ENCODE data around the gene LYST. TPM values are rescaled to one million over a fixed set of nuclear protein-coding genes. Genes with fewer than 3 reads are reported as not detected.
"Not testable (repeated sequence)": the region's sequence is repeated elsewhere in the genome, so short reads cannot be mapped to it uniquely, and the experiment has no call there.

The LYST gene
- total RNA-seq, 1 donor from 2014 or later, result 24.5 TPM

- no peaks in the 10 kb centered on the region for H3K9me3 ChIP-seq (ENCODE audit: control insufficient read depth in 3 of 3, low read length in 3 of 3)
- no peak overlapping the region for H3K27ac ChIP-seq (ENCODE audit: low read depth, low read length)
- H3K36me3 ChIP-seq (ENCODE audit: control insufficient read depth in 3 of 3, insufficient read depth in 3 of 3, low read length in 3 of 3), result no peaks in the 10 kb centered on the region
- no peaks in the 10 kb centered on the region for H3K4me1 ChIP-seq (ENCODE audit: control insufficient read depth in 3 of 3, insufficient read depth in 3 of 3, low read length in 3 of 3)
- H3K9ac ChIP-seq (ENCODE audit: low read depth in 1 of 3, low read length in 3 of 3), result no peak overlapping the region
- no peak overlapping the region for H3K4me3 ChIP-seq (ENCODE audit: low read length in 3 of 3)
- no peaks in the 10 kb centered on the region for H3K27me3 ChIP-seq (ENCODE audit: control insufficient read depth in 3 of 3, insufficient read depth in 3 of 3, low read length in 3 of 3)
Measured at GRCh38 chr1:235907187-235907896, 40.6 kb upstream of the LYST start.

GRCh38 chr1:235906436-235906835 is 39.7 kb upstream of the LYST start:
- H3K4me1 ChIP-seq (ENCODE audit: control insufficient read depth in 3 of 3, insufficient read depth in 3 of 3, low read length in 3 of 3), result no peaks in the 10 kb centered on the region
- no peaks in the 10 kb centered on the region for H3K36me3 ChIP-seq (ENCODE audit: control insufficient read depth in 3 of 3, insufficient read depth in 3 of 3, low read length in 3 of 3)
- H3K27me3 ChIP-seq (ENCODE audit: control insufficient read depth in 3 of 3, insufficient read depth in 3 of 3, low read length in 3 of 3), result no peaks in the 10 kb centered on the region
- H3K27ac ChIP-seq (ENCODE audit: low read depth, low read length), result no peak overlapping the region
- H3K9me3 ChIP-seq (ENCODE audit: control insufficient read depth in 3 of 3, low read length in 3 of 3), result no peaks in the 10 kb centered on the region
- H3K9ac ChIP-seq (ENCODE audit: low read depth in 1 of 3, low read length in 3 of 3), result no peak overlapping the region
- no peak overlapping the region for H3K4me3 ChIP-seq (ENCODE audit: low read length in 3 of 3)

GRCh38 chr1:235903809-235904208 is 37.1 kb upstream of the LYST start:
- not testable (repeated sequence) for H3K27ac ChIP-seq (ENCODE audit: low read depth, low read length); H3K9ac ChIP-seq (ENCODE audit: low read depth in 1 of 3, low read length in 3 of 3); H3K36me3 ChIP-seq (ENCODE audit: control insufficient read depth in 3 of 3, insufficient read depth in 3 of 3, low read length in 3 of 3); H3K4me1 ChIP-seq (ENCODE audit: control insufficient read depth in 3 of 3, insufficient read depth in 3 of 3, low read length in 3 of 3); H3K27me3 ChIP-seq (ENCODE audit: control insufficient read depth in 3 of 3, insufficient read depth in 3 of 3, low read length in 3 of 3); H3K4me3 ChIP-seq (ENCODE audit: low read length in 3 of 3); H3K9me3 ChIP-seq (ENCODE audit: control insufficient read depth in 3 of 3, low read length in 3 of 3)

DNA sequence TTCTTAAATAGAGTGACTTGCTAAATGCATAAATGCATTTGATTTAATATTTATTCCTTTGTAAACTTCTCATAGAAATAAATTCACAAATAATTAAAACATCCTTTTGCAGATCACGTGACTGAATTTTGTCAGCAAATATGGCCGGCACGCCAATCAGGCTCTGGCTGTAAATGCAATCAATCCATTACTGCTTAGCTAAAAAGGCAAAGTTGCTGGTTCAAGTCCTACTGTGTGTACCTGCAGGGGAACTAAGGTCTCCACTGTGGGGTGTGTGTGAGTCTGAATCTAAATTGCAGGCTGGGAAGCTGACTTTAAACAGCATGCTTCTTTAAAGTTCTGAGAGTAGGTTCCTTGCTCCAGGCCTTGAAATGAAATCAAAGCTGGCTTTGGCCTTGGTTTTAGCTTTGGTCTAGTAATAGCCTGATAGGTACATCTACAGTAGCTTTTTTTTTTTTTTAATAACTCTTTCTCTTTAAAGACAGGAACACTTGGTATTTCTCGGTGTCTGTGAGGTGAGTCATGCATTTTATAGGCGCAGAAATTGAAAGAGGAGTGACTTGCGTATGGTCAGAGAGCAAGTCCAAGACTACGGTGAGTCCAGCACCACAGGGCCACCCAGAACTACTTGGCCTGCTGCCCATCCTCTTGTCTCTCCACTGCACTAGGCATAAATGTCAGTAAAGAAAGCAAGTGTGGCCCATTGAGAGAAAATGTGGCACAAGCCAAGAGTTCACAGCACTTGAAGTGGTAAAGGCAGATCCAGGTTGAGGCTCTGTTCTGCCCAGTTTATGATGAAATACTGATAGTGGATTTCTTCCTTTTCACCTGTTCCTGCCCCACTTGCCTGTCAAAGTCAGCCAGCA is 36.2 kb upstream of the LYST start:
- H3K27ac ChIP-seq (ENCODE audit: low read depth, low read length), result no peak overlapping the region
- H3K4me3 ChIP-seq (ENCODE audit: low read length in 3 of 3), result no peak overlapping the region
- H3K9me3 ChIP-seq (ENCODE audit: control insufficient read depth in 3 of 3, low read length in 3 of 3), result no peaks in the 10 kb centered on the region
- no peaks in the 10 kb centered on the region for H3K27me3 ChIP-seq (ENCODE audit: control insufficient read depth in 3 of 3, insufficient read depth in 3 of 3, low read length in 3 of 3)
- H3K36me3 ChIP-seq (ENCODE audit: control insufficient read depth in 3 of 3, insufficient read depth in 3 of 3, low read length in 3 of 3), result no peaks in the 10 kb centered on the region
- H3K4me1 ChIP-seq (ENCODE audit: control insufficient read depth in 3 of 3, insufficient read depth in 3 of 3, low read length in 3 of 3), result no peaks in the 10 kb centered on the region
- H3K9ac ChIP-seq (ENCODE audit: low read depth in 1 of 3, low read length in 3 of 3), result no peak overlapping the region

DNA sequence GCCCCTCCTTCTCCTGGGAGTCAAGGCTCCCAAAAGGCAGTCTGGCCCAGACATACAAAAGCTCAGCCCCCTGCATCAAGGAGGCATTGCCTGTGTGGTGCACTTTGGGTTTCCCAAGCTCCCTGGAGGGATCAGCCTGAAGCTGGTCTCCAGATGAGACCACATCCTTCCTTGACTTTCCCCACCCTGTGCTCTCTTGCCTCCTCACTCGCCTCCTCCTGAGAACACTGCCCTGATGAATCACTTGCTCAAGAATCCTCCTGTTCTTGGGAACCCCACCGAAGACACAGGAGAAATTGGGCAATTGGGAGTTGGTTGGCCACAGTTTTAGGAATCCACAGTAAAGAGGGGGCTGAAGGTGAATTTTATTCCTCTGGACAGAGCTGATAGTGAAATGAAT is 34.8 kb upstream of the LYST start:
- Histone ChIP-seq H3K27me3 (ENCODE audit: control insufficient read depth in 3 of 3, insufficient read depth in 3 of 3, low read length in 3 of 3) (no peaks in the 10 kb centered on the region), H3K4me3 (ENCODE audit: low read length in 3 of 3) (no peak overlapping the region), H3K36me3 (ENCODE audit: control insufficient read depth in 3 of 3, insufficient read depth in 3 of 3, low read length in 3 of 3) (no peaks in the 10 kb centered on the region), H3K9me3 (ENCODE audit: control insufficient read depth in 3 of 3, low read length in 3 of 3) (no peaks in the 10 kb centered on the region), H3K9ac (ENCODE audit: low read depth in 1 of 3, low read length in 3 of 3) (no peak overlapping the region), H3K4me1 (ENCODE audit: control insufficient read depth in 3 of 3, insufficient read depth in 3 of 3, low read length in 3 of 3) (no peaks in the 10 kb centered on the region), H3K27ac (ENCODE audit: low read depth, low read length) (no peak overlapping the region)

DNA sequence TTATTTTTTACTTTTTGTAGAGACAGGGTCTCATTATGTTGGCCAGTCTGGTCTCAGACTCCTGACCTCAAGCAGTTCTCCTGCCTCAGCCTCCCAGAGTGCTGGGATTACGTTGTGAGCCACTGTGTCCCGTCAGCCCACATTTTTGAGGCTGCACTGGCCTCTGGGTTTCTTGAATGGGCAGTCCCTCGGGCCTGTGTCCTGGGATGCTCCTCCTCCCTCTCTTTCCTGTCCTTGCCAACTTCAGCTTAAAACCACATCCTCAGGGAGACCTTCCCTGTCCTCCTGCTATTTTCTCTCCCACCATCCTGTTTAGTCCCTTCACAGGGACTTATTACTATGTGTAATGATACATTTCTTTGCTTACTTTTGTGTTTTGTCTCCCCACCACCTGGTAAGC is 31.4 kb upstream of the LYST start:
- H3K36me3 ChIP-seq (ENCODE audit: control insufficient read depth in 3 of 3, insufficient read depth in 3 of 3, low read length in 3 of 3), result no peaks in the 10 kb centered on the region
- H3K4me3 ChIP-seq (ENCODE audit: low read length in 3 of 3), result no peak overlapping the region
- H3K4me1 ChIP-seq (ENCODE audit: control insufficient read depth in 3 of 3, insufficient read depth in 3 of 3, low read length in 3 of 3), result no peaks in the 10 kb centered on the region
- H3K27me3 ChIP-seq (ENCODE audit: control insufficient read depth in 3 of 3, insufficient read depth in 3 of 3, low read length in 3 of 3), result no peaks in the 10 kb centered on the region
- H3K9ac ChIP-seq (ENCODE audit: low read depth in 1 of 3, low read length in 3 of 3), result no peak overlapping the region
- H3K27ac ChIP-seq (ENCODE audit: low read depth, low read length), result no peak overlapping the region
- no peaks in the 10 kb centered on the region for H3K9me3 ChIP-seq (ENCODE audit: control insufficient read depth in 3 of 3, low read length in 3 of 3)

DNA sequence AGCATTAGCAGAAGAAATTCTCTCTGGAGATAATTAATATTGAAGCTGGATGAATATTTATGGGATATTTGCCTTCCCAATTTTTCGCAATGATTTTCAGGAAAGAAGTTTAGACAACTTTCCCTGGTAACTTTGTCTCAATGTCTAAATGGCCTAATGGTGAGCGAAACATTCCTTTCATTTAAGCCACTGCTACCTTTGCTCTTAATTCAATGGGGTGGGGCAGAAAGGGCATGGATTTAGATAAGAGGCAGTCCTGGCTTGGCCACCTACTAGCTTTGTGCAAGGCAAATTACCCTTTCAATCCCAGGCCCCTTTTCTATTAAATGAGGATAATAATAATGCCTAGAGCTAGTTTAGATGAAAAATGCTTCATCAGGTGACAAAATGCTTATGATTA is 27.1 kb upstream of the LYST start:
- H3K36me3 ChIP-seq (ENCODE audit: control insufficient read depth in 3 of 3, insufficient read depth in 3 of 3, low read length in 3 of 3), result no peaks in the 10 kb centered on the region
- no peak overlapping the region for H3K9ac ChIP-seq (ENCODE audit: low read depth in 1 of 3, low read length in 3 of 3)
- H3K9me3 ChIP-seq (ENCODE audit: control insufficient read depth in 3 of 3, low read length in 3 of 3), result no peaks in the 10 kb centered on the region
- H3K4me1 ChIP-seq (ENCODE audit: control insufficient read depth in 3 of 3, insufficient read depth in 3 of 3, low read length in 3 of 3), result no peaks in the 10 kb centered on the region
- no peaks in the 10 kb centered on the region for H3K27me3 ChIP-seq (ENCODE audit: control insufficient read depth in 3 of 3, insufficient read depth in 3 of 3, low read length in 3 of 3)
- no peak overlapping the region for H3K4me3 ChIP-seq (ENCODE audit: low read length in 3 of 3)
- no peak overlapping the region for H3K27ac ChIP-seq (ENCODE audit: low read depth, low read length)

- Histone ChIP-seq H3K9me3 (ENCODE audit: control insufficient read depth in 3 of 3, low read length in 3 of 3) (no peaks in the 10 kb centered on the region), H3K9ac (ENCODE audit: low read depth in 1 of 3, low read length in 3 of 3) (no peak overlapping the region), H3K4me1 (ENCODE audit: control insufficient read depth in 3 of 3, insufficient read depth in 3 of 3, low read length in 3 of 3) (no peaks in the 10 kb centered on the region), H3K27ac (ENCODE audit: low read depth, low read length) (no peak overlapping the region), H3K4me3 (ENCODE audit: low read length in 3 of 3) (no peak overlapping the region), H3K36me3 (ENCODE audit: control insufficient read depth in 3 of 3, insufficient read depth in 3 of 3, low read length in 3 of 3) (no peaks in the 10 kb centered on the region), H3K27me3 (ENCODE audit: control insufficient read depth in 3 of 3, insufficient read depth in 3 of 3, low read length in 3 of 3) (no peaks in the 10 kb centered on the region)
Measured at GRCh38 chr1:235892734-235893413, 26.2 kb upstream of the LYST start.

DNA sequence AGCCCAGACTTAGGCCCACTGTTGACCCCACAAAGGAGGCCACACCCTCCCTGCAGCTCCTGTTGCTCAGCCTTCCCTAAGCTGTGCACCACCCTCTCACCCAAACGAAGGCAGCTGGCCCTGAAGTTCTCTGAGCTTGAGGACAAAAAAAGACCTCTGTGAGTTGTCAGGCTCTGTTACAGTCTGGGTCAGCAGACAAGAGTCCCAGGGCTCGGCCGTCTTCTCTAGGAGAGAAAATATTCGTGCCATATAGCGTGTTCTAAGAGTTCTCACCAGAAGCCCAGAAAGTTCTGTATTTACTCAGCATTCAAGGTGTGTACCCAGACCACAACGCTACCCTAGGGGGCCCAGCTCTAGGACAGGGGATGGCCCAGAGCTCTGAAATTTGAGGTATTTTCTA is 25.5 kb upstream of the LYST start:
- Histone ChIP-seq H3K27me3 (ENCODE audit: control insufficient read depth in 3 of 3, insufficient read depth in 3 of 3, low read length in 3 of 3) (no peaks in the 10 kb centered on the region), H3K9me3 (ENCODE audit: control insufficient read depth in 3 of 3, low read length in 3 of 3) (no peaks in the 10 kb centered on the region), H3K4me1 (ENCODE audit: control insufficient read depth in 3 of 3, insufficient read depth in 3 of 3, low read length in 3 of 3) (no peaks in the 10 kb centered on the region), H3K4me3 (ENCODE audit: low read length in 3 of 3) (no peak overlapping the region), H3K36me3 (ENCODE audit: control insufficient read depth in 3 of 3, insufficient read depth in 3 of 3, low read length in 3 of 3) (no peaks in the 10 kb centered on the region), H3K9ac (ENCODE audit: low read depth in 1 of 3, low read length in 3 of 3) (no peak overlapping the region), H3K27ac (ENCODE audit: low read depth, low read length) (no peak overlapping the region)

GRCh38 chr1:235888119-235888643 is 21.5 kb upstream of the LYST start:
- Histone ChIP-seq H3K9ac (ENCODE audit: low read depth in 1 of 3, low read length in 3 of 3) (no peak overlapping the region), H3K27ac (ENCODE audit: low read depth, low read length) (no peak overlapping the region), H3K9me3 (ENCODE audit: control insufficient read depth in 3 of 3, low read length in 3 of 3) (no peaks in the 10 kb centered on the region), H3K27me3 (ENCODE audit: control insufficient read depth in 3 of 3, insufficient read depth in 3 of 3, low read length in 3 of 3) (no peaks in the 10 kb centered on the region), H3K4me1 (ENCODE audit: control insufficient read depth in 3 of 3, insufficient read depth in 3 of 3, low read length in 3 of 3) (peaks cover 4 to 5% (median 4%) of the 10 kb centered on the region in 3 donors), H3K36me3 (ENCODE audit: control insufficient read depth in 3 of 3, insufficient read depth in 3 of 3, low read length in 3 of 3) (no peaks in the 10 kb centered on the region), H3K4me3 (ENCODE audit: low read length in 3 of 3) (no peak overlapping the region)

All from skeletal muscle tissue (tissue), 4 donors.